T-helper 2 cell treated with Interferon-gamma antibody and Interleukin-4, amounts not matched to agents 100 ng/mL and 5 ng/mL, for 36 hours (primary cell): ENCODE measurements around the gene SHCBP1. TPM values are rescaled to one million over a fixed set of nuclear protein-coding genes. Genes with fewer than 3 reads are reported as not detected.

ENCODE experiments used
- total RNA-seq: library from RNA; stranded (reverse); gene quantifications from 2 replicates; pipeline ENCODE4 v1.2.3, GENCODE V29; 2022

The SHCBP1 gene
- total RNA-seq, 1 donor from 2014 or later: 54.4 TPM

Other genes starting within 250 kb of the SHCBP1 start
- gene VPS35, start 67.8 kb upstream of the SHCBP1 start, total RNA-seq: 80.8 and 88.2 TPM in 2 replicates
- gene ORC6, start 68.3 kb upstream of the SHCBP1 start, total RNA-seq: 42.7 and 46.2 TPM in 2 replicates
- gene MYLK3, start 127.0 kb upstream of the SHCBP1 start, total RNA-seq: 0.39 and 0.59 TPM in 2 replicates
- gene C16orf87, start 209.8 kb upstream of the SHCBP1 start, total RNA-seq: 17.8 and 19.3 TPM in 2 replicates